Astrocyte of the hippocampus (primary cell): ENCODE measurements around the gene STUM.
A peak's percentile ranks its signal among the peaks of the same experiment; 100 is the strongest.
"Not testable (repeated sequence)": the region's sequence is repeated elsewhere in the genome, so short reads cannot be mapped to it uniquely, and the experiment has no call there.

Source experiments
- DNase-seq: peaks from one replicate; pipeline ENCODE4 v3.0.0; 2011; ENCODE audit warnings: low read depth, low spot score

The STUM gene

GRCh38 chr1:226603858-226604559, 55.4 kb downstream of the STUM start:
- no peak for DNase-seq

- DNase-seq = peak; percentile 34
These were observed 56.2 kb downstream of the STUM start for GRCh38 chr1:226604560-226605317.

GRCh38 chr1:226605318-226605950, 56.9 kb downstream of the STUM start:
- DNase-seq = no peak

- DNase-seq = no peak
These were observed 58.0 kb downstream of the STUM start for GRCh38 chr1:226606311-226607267.

- no peak for DNase-seq
These were observed 58.7 kb downstream of the STUM start for GRCh38 chr1:226607268-226607660.

GRCh38 chr1:226607821-226608220, 59.3 kb downstream of the STUM start:
- no peak for DNase-seq

- DNase-seq = peak; percentile 79
These were observed 60.3 kb downstream of the STUM start for GRCh38 chr1:226608699-226609505.

- DNase-seq = no peak
These were observed 61.4 kb downstream of the STUM start for GRCh38 chr1:226609836-226610455.

- DNase-seq = no peak
These were observed 62.1 kb downstream of the STUM start for GRCh38 chr1:226610671-226611070.

- DNase-seq = no peak
These were observed 62.7 kb downstream of the STUM start for GRCh38 chr1:226611301-226611700.

GRCh38 chr1:226611980-226612379, 63.4 kb downstream of the STUM start:
- not testable (repeated sequence) for DNase-seq

GRCh38 chr1:226615876-226616275, 67.3 kb downstream of the STUM start:
- DNase-seq = no peak

GRCh38 chr1:226616636-226617035, 68.1 kb downstream of the STUM start:
- no peak for DNase-seq

- DNase-seq = no peak
These were observed 68.5 kb downstream of the STUM start for GRCh38 chr1:226617109-226617508.

GRCh38 chr1:226617719-226618118, 69.2 kb downstream of the STUM start:
- not testable (repeated sequence) for DNase-seq

- no peak for DNase-seq
These were observed 69.8 kb downstream of the STUM start for GRCh38 chr1:226618380-226618779.

- no peak for DNase-seq
These were observed 70.5 kb downstream of the STUM start for GRCh38 chr1:226619031-226619430.

- DNase-seq = no peak
These were observed 73.4 kb downstream of the STUM start for GRCh38 chr1:226622012-226622411.

GRCh38 chr1:226624526-226624925, 76.0 kb downstream of the STUM start:
- DNase-seq = no peak

GRCh38 chr1:226625326-226625725, 76.8 kb downstream of the STUM start:
- no peak for DNase-seq
